BJ (cell line): ENCODE results near the gene IGFBP5. TPM values are rescaled to one million over a fixed set of nuclear protein-coding genes. Genes with fewer than 3 reads are reported as not detected.

Source experiments
- CTCF ChIA-PET: fragments of 350-600 bp; formaldehyde crosslinking; extraction: SDS; loops from one replicate; lab custom pipeline; 2021; ENCODE audit warnings: antibody characterized with exemption, inconsistent platforms; lab: Yijun Ruan, JAX
- POLR2A ChIA-PET: fragments of 300-600 bp; sonication (Branson Sonifier 250); formaldehyde crosslinking; extraction: SDS; loops from one replicate; lab custom pipeline; 2021; ENCODE audit warnings: antibody characterized with exemption; lab: Charles Lee
- DNase-seq: peaks from one replicate; pipeline ENCODE4 v3.0.0-alpha.2; 2011; ENCODE audit warnings: low read depth
- H3K27me3 ChIP-seq: 2 replicates; pipeline ENCODE4 v1.6.0; 2011; ENCODE audit warnings: low read length; ENCODE audit not compliant: control insufficient read depth, insufficient read depth
- H3K36me3 ChIP-seq: 2 replicates; pipeline ENCODE4 v1.5.1; 2011; ENCODE audit warnings: low read length; ENCODE audit not compliant: control insufficient read depth, insufficient read depth
- H3K4me3 ChIP-seq: 2 replicates; pipeline ENCODE4 v1.5.1; 2011; ENCODE audit warnings: low read depth, mild to moderate bottlenecking, control low read depth, low read length
- CTCF ChIP-seq: IDR thresholded peaks from 2 replicates; pipeline ENCODE4 v1.5.1; 2011; ENCODE audit warnings: low read depth, mild to moderate bottlenecking, control low read depth, inconsistent platforms, low read length, moderate library complexity; ENCODE audit not compliant: insufficient read depth
- polyA plus RNA-seq: library from polyadenylated mRNA; depleted of rRNA; stranded (reverse); fragments of >200 nt; gene quantifications from 2 replicates; pipeline ENCODE4 v1.2.3, GENCODE V29; 2011

IGFBP5 gene
- polyA plus RNA-seq, 1 experiment = 1,060 TPM

- CTCF ChIA-PET = interaction anchor here (0.8 to 23.2 kb wide), 5 partner anchors 11 to 133 kb away, joined by 3 to 531 read pairs (median 3); no protein-coding TSS in a partner anchor
- Histone ChIP-seq H3K4me3 (no peak overlapping the region), H3K27me3 (no peaks in the 10 kb centered on the region), H3K36me3 (no peaks in the 10 kb centered on the region; the same call in 1 of the 2 replicates)
- no peak for DNase-seq
- no peak for TF ChIP-seq CTCF
- POLR2A ChIA-PET = no interaction called here
These were observed 40.8 kb downstream of the IGFBP5 start for GRCh38 chr2:216654528-216655052.

DNA sequence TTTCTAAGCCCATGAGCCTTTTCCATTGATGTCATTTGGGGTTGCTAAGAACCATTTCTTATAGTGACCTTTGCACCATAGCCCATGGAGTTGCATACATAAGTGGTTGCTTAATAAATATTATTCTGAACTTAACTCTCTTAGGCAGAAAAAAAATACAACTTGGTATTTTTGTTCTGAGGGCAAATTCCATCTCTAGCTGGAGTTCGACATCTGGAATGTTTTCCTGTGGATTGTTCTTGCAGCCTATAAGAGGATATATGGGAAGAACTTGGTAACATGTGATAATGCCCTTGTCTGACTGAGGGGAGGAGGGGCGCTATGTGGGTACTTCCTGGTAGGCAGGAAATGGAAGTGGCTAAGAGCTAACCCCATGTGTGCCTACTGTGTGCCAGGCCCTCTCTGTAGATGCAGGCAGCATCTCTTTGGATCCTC is 41.4 kb downstream of the IGFBP5 start:
- no peaks in the 10 kb centered on the region; the same call in 1 of the 2 replicates for H3K36me3 ChIP-seq
- H3K4me3 ChIP-seq = no peak overlapping the region
- DNase-seq = no peak
- ChIA-PET POLR2A (no interaction called here), CTCF (interaction anchor here (0.8 to 23.2 kb wide), 5 partner anchors 11 to 132 kb away, joined by 3 to 531 read pairs (median 3); no protein-coding TSS in a partner anchor)
- no peak for TF ChIP-seq CTCF
- no peaks in the 10 kb centered on the region for H3K27me3 ChIP-seq

DNA sequence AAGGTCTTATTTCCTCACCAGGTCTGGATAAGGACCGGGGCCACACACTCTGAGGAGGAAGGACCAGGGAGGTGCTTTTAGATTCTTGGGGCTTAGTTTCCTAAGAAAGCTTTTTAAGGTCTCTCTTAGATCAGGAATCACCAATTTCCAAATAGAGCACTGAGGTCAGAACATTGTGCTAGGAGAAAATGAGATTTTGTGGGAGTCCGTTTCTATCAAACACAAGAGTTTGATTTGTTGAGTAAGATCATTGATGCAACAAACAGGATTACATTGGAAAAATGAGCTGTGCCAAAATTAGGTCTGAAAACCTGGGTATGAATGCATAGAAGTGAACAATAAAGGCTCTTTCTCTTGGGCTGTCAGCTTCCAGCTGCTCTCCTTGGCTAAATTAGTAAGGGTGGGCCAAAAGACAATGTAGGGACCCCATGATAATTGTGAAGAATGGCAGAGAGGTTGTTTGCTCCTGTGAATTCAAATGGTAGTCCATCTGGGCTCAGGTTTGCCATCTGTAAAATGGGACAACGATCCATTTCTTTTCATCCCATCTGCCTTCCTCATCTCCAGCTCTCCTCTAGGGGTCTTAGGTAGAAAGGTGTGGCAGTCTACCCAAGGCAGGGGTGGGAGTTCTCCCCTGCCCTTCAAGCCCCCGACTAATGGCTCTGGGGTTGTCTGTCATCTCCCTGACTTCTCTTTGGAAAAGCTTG is 42.1 kb downstream of the IGFBP5 start:
- ChIA-PET POLR2A (no interaction called here), CTCF (interaction anchor here (1.0 to 23.2 kb wide), 5 partner anchors 12 to 132 kb away, joined by 3 to 531 read pairs (median 3); no protein-coding TSS in a partner anchor)
- no peak for TF ChIP-seq CTCF

GRCh38 chr2:216652566-216652965 is 42.8 kb downstream of the IGFBP5 start:
- Histone ChIP-seq H3K4me3 (no peak overlapping the region), H3K27me3 (no peaks in the 10 kb centered on the region), H3K36me3 (no peaks in the 10 kb centered on the region; the same call in 1 of the 2 replicates)
- ChIA-PET CTCF (interaction anchor here (1.2 to 23.2 kb wide), 4 partner anchors 9 to 131 kb away, joined by 3 to 531 read pairs (median 26); no protein-coding TSS in a partner anchor), POLR2A (interaction anchor here (0.6 kb wide), 1 partner anchor 95 kb away, joined by 4 read pairs; no protein-coding TSS in a partner anchor)
- TF ChIP-seq CTCF = no peak
- DNase-seq = no peak

More for the DNA sequence above, 42.1 kb downstream of the IGFBP5 start:
- DNase-seq = no peak
- Histone ChIP-seq H3K4me3 (no peak overlapping the region), H3K27me3 (no peaks in the 10 kb centered on the region), H3K36me3 (no peaks in the 10 kb centered on the region; the same call in 1 of the 2 replicates)

DNA sequence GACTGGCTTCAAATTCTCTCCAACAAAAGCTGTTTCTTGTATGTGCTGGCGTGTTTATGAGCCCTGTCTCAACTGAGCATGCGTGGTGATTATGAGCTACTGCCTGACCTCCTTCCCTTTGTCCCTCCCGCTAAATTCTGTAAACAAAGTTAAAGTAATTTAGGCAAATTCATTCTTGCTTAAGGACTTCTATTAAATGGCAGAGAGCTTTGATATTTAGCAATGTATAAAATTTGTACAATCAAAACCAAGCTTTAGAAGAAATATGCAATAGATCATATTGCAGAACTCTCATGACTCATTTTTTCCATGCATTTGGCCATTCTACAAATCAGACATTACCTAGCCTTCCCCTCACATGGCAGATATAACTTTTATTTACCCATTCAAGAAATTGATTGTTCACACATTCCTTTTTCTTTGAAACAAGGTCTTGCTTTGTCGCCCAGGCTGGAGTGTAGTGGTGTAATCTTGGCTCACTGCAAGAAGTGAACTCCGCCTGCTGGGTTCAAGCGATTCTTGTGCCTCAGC is 43.9 kb downstream of the IGFBP5 start:
- ChIA-PET CTCF (interaction anchor here (0.7 to 23.2 kb wide), 7 partner anchors 10 to 1002 kb away, joined by 3 to 531 read pairs (median 4); no protein-coding TSS in a partner anchor), POLR2A (no interaction called here)
- no peak for TF ChIP-seq CTCF
- H3K4me3 ChIP-seq = no peak overlapping the region
- no peaks in the 10 kb centered on the region; the same call in 1 of the 2 replicates for H3K36me3 ChIP-seq
- no peak for DNase-seq
- H3K27me3 ChIP-seq = no peaks in the 10 kb centered on the region
